HepG2 (cell line): Measurements from ENCODE around the gene NCKAP5L.

Experiments
- MYC ChIP-seq: sonication (generic); formaldehyde crosslinking; IDR thresholded peaks from 2 replicates; pipeline ENCODE4 v1.9.0; 2021; ENCODE audit warnings: missing genetic modification reagents, borderline replicate concordance
- MYNN ChIP-seq: sonication (generic); formaldehyde crosslinking; IDR thresholded peaks from 2 replicates; pipeline ENCODE4 v1.4.0; 2020; ENCODE audit warnings: mild to moderate bottlenecking, low read depth, missing genetic modification reagents
- ZFP36 ChIP-seq: fragments of 150-350 bp; IDR thresholded peaks from 2 replicates; pipeline ENCODE4 v1.6.1; 2018; ENCODE audit warnings: borderline replicate concordance, low read length, low read depth; ENCODE audit not compliant: partially characterized antibody
- ZNF230 ChIP-seq: sonication (generic); formaldehyde crosslinking; IDR thresholded peaks from 2 replicates; pipeline ENCODE4 v1.4.0; 2020; ENCODE audit warnings: mild to moderate bottlenecking, missing genetic modification reagents
- TF ChIP-seq, protein P1 (sequence below): IDR thresholded peaks from 2 replicates; pipeline ENCODE4 v1.6.1; 2016; ENCODE audit warnings: low read depth, control low read depth

DNA sequence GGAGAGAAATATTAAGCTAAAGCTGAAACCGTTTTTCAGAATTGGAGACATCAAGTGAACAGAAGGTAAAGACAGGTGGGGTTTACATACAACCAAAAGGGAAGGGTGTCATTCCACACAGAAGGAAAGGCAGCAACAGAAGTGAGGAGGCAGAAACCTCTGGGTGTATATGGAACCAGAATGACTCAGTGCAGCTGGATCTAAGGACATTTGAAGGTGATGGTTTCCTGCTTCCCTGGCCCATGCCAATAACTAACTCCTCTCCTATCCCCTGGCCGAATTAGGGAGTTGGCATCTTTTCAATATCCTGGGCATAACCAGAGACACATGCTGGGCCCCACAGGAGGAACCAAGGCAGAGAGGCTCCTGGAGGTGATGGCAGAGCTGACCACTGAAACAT, 8.4 kb downstream of the NCKAP5L start:
- TF ChIP-seq MYNN (CRISPR knock-in tag) (no peak), MYC (CRISPR knock-in tag) (no peak), ZFP36 (no peak), ZNF230 (CRISPR knock-in tag) (no peak)
- TF ChIP-seq, protein P1, sequence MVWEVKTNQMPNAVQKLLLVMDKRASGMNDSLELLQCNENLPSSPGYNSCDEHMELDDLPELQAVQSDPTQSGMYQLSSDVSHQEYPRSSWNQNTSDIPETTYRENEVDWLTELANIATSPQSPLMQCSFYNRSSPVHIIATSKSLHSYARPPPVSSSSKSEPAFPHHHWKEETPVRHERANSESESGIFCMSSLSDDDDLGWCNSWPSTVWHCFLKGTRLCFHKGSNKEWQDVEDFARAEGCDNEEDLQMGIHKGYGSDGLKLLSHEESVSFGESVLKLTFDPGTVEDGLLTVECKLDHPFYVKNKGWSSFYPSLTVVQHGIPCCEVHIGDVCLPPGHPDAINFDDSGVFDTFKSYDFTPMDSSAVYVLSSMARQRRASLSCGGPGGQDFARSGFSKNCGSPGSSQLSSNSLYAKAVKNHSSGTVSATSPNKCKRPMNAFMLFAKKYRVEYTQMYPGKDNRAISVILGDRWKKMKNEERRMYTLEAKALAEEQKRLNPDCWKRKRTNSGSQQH (CRISPR knock-in tag): no peak
